Keratinocyte (primary cell): ENCODE data around the gene THOC7. TPM values are rescaled to one million over a fixed set of nuclear protein-coding genes. Genes with fewer than 3 reads are reported as not detected.
A peak's percentile ranks its signal among the peaks of the same experiment; 100 is the strongest.

Experiments
- DNase-seq: peaks from one replicate; pipeline ENCODE4 v3.0.0-alpha.2; 2011; ENCODE audit warnings: low read depth, missing footprints, low spot score
- FAIRE-seq: peaks from 2 replicates; lab custom pipeline; 2011; peaks lifted over from hg19 to GRCh38; lab: Jason Lieb, UNC
- H2AFZ ChIP-seq: 2 replicates; pipeline ENCODE4 v1.6.0; 2012; ENCODE audit warnings: low read length, control low read depth, inconsistent platforms; ENCODE audit not compliant: control insufficient read depth
- H3K27ac ChIP-seq: 2 replicates; pipeline ENCODE4 v1.5.1; 2011; ENCODE audit warnings: low read length; ENCODE audit not compliant: control insufficient read depth, insufficient read depth
- H3K27me3 ChIP-seq: 3 replicates; pipeline ENCODE4 v1.6.0; 2011; ENCODE audit warnings: low read length; ENCODE audit not compliant: control insufficient read depth, insufficient read depth; ENCODE audit errors: extremely low read depth
- H3K36me3 ChIP-seq, 2 experiments: 2 replicates in 1 of 2; 3 replicates in 1 of 2; pipeline ENCODE4 v1.5.1; 2011; ENCODE audit warnings: low read length in 2 of 2, mild to moderate bottlenecking in 1 of 2; ENCODE audit not compliant: control insufficient read depth in 2 of 2, insufficient read depth in 2 of 2; ENCODE audit errors: extremely low read depth in 1 of 2
- H3K4me1 ChIP-seq: 3 replicates; pipeline ENCODE4 v1.5.1; 2011; ENCODE audit warnings: low read length; ENCODE audit not compliant: control insufficient read depth, insufficient read depth; ENCODE audit errors: extremely low read depth
- H3K4me2 ChIP-seq: 3 replicates; pipeline ENCODE4 v1.6.0; 2011; ENCODE audit warnings: low read depth, low read length; ENCODE audit not compliant: control insufficient read depth, insufficient read depth; ENCODE audit errors: extremely low read depth
- H3K4me3 ChIP-seq, 3 experiments: fragments of 200-600 bp in 1 of 3; sonication (generic) in 1 of 3; 2 replicates in 2 of 3; 3 replicates in 1 of 3; pipeline ENCODE4 v1.5.1; 2011 to 2016; ENCODE audit warnings: low read length in 3 of 3, mild to moderate bottlenecking in 3 of 3, control low read depth in 2 of 3, inconsistent platforms in 1 of 3, low read depth in 1 of 3, mixed read lengths in 1 of 3, mixed run types in 1 of 3, moderate library complexity in 1 of 3; ENCODE audit not compliant: control insufficient read depth in 2 of 3, insufficient read depth in 2 of 3; ENCODE audit errors: extremely low read depth in 1 of 3
- H3K79me2 ChIP-seq: 2 replicates; pipeline ENCODE4 v1.6.0; 2012; ENCODE audit warnings: low read length; ENCODE audit not compliant: control insufficient read depth, insufficient read depth
- H3K9ac ChIP-seq: 3 replicates; pipeline ENCODE4 v1.6.0; 2011; ENCODE audit warnings: low read length; ENCODE audit not compliant: control insufficient read depth, insufficient read depth; ENCODE audit errors: extremely low read depth
- H3K9me1 ChIP-seq: 3 replicates; pipeline ENCODE4 v1.6.0; 2011; ENCODE audit warnings: low read length; ENCODE audit not compliant: control insufficient read depth, insufficient read depth; ENCODE audit errors: extremely low read depth
- H3K9me3 ChIP-seq: 2 replicates; pipeline ENCODE4 v1.5.1; 2012; ENCODE audit warnings: low read depth, low read length; ENCODE audit not compliant: control insufficient read depth
- H4K20me1 ChIP-seq: 3 replicates; pipeline ENCODE4 v1.6.0; 2011; ENCODE audit warnings: low read length; ENCODE audit not compliant: control insufficient read depth, insufficient read depth; ENCODE audit errors: extremely low read depth
- CTCF ChIP-seq, 3 experiments: IDR thresholded peaks in 1 of 3; conservative IDR thresholded peaks in 1 of 3; optimal IDR thresholded peaks in 1 of 3; 2 replicates in 2 of 3; 3 replicates in 1 of 3; pipeline versions ENCODE3 to v1.5.1; 2011; ENCODE audit warnings: low read length in 3 of 3, mild to moderate bottlenecking in 3 of 3, moderate library complexity in 2 of 3, control low read depth in 1 of 3, inconsistent platforms in 1 of 3; ENCODE audit not compliant: insufficient read depth in 2 of 3; ENCODE audit errors: extremely low read depth in 1 of 3
- EZH2 ChIP-seq: IDR thresholded peaks from one replicate; pipeline ENCODE4 v1.6.1; 2012; ENCODE audit warnings: inconsistent platforms, mild to moderate bottlenecking, low read length, moderate library complexity
- dilution Hi-C: fragments of 300-500 bp; cut with MboI; formaldehyde crosslinking; loops from one replicate; pipeline ENCODE4 v1.7.0; 2020; ENCODE audit warnings: low sequenced_read_pairs; ENCODE audit not compliant: extremely low pct_ligation_motif_present
- polyA plus RNA-seq, 5 experiments: library from polyadenylated mRNA; depleted of rRNA in 3 of 5; stranded (reverse) in 3 of 5; stranded (forward) in 1 of 5; unstranded in 1 of 5; fragments of >200 nt; gene quantifications; 1 replicate in 1 of 5; 2 replicates in 3 of 5; 3 replicates in 1 of 5; pipeline versions ENCODE4 v1.2.1 to v1.2.3, GENCODE V29; 2011 to 2012; ENCODE audit warnings: missing spikeins in 2 of 5, low read depth in 1 of 5, low replicate concordance in 1 of 5

The THOC7 gene
- polyA plus RNA-seq, 1 donor (not counting 4 experiments of a cell fraction or from before 2014, with no cell fraction given) = 131 TPM

GRCh38 chr3:63819151-63819398 lies 44.5 kb downstream of the THOC7 start, which contains the start of gene C3orf49:
TSS of gene C3orf49 (plus strand) at chr3:63819299. CDS start at chr3:63819472, 173 bp downstream.
- H3K4me1 ChIP-seq = peaks cover under 1% of the 10 kb centered on the region
- H3K4me3 ChIP-seq = no peak within 1 kb of the TSS
- H3K79me2 ChIP-seq = no peaks in the 10 kb centered on the region
- no peak within 1 kb of the TSS for H3K9ac ChIP-seq
- no peak for DNase-seq
- H3K9me3 ChIP-seq = no peaks in the 10 kb centered on the region
- no peak within 1 kb of the TSS for H3K4me2 ChIP-seq
- FAIRE-seq = no peak
- no peak within 1 kb of the TSS for H3K27ac ChIP-seq
- TF ChIP-seq EZH2 = no peak
- no peak for TF ChIP-seq CTCF (optimal IDR thresholded peaks at IDR 0.05 in 1 of 3, IDR thresholded peaks at IDR 0.05 in 1 of 3, conservative IDR thresholded peaks at IDR 0.05 in 1 of 3; ENCODE audit: extremely low read depth in 1 of 3, insufficient read depth in 2 of 3, low read length in 3 of 3)
- no peaks in the 10 kb centered on the region for H3K27me3 ChIP-seq
- dilution Hi-C loops = no loop called here
- H2AFZ ChIP-seq = no peak within 1 kb of the TSS
- no peaks in the 10 kb centered on the region for H4K20me1 ChIP-seq
- no peaks in the 10 kb centered on the region for H3K9me1 ChIP-seq
- H3K36me3 ChIP-seq = no peaks in the 10 kb centered on the region

GRCh38 chr3:63818282-63819150 lies 45.1 kb downstream of the THOC7 start:
- Histone ChIP-seq H2AFZ (no peak overlapping the region), H3K9me1 (no peaks in the 10 kb centered on the region), H3K36me3 (no peaks in the 10 kb centered on the region), H3K27ac (no peak overlapping the region), H3K4me1 (no peaks in the 10 kb centered on the region), H3K27me3 (no peaks in the 10 kb centered on the region), H3K4me3 (no peak overlapping the region), H4K20me1 (no peaks in the 10 kb centered on the region), H3K9ac (no peak overlapping the region), H3K4me2 (no peak overlapping the region), H3K79me2 (no peaks in the 10 kb centered on the region), H3K9me3 (no peaks in the 10 kb centered on the region)
- dilution Hi-C loops = no loop called here
- TF ChIP-seq EZH2 (no peak), CTCF (optimal IDR thresholded peaks at IDR 0.05 in 1 of 3, IDR thresholded peaks at IDR 0.05 in 1 of 3, conservative IDR thresholded peaks at IDR 0.05 in 1 of 3; ENCODE audit: extremely low read depth in 1 of 3, insufficient read depth in 2 of 3, low read length in 3 of 3) (peak; percentile 65 to 89 (median 78))
- DNase-seq (no peak), FAIRE-seq (peak; percentile 97)
